Measurements from ENCODE around the gene S100A11. TPM values are rescaled to one million over a fixed set of nuclear protein-coding genes. Genes with fewer than 3 reads are reported as not detected.

The S100A11 gene
- total and polyA plus RNA-seq, 9 of the 15 experiments (the other 6 are each of a cell fraction or from before 2014, with no cell fraction given), result 131 to 808 (median 235) TPM

DNA sequence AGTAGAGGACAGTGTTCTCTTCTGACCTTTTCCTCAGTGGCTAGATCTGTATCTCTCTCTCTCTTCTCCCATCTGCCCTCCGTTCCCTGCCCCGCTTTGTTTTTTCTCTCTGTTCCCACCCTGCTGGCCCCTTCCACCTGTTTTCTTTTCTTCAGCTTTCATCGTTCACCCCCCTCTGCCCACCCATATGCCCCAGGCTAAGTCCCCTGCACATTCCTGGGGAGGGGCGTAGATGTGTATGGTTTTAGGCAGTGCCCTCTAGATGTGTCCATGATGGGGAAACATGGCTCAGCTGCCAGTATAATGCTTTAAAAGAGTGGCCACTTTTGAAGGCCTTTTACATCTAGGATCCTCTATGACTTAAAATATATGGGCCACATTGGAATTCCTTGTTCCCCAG is 13.6 kb downstream of the S100A11 start:
- WGBS (ENCODE audit: insufficient coverage, low coverage, missing lambda C conversion rate), result 7% methylated on average over 2 of the region's 4 CpGs

DNA sequence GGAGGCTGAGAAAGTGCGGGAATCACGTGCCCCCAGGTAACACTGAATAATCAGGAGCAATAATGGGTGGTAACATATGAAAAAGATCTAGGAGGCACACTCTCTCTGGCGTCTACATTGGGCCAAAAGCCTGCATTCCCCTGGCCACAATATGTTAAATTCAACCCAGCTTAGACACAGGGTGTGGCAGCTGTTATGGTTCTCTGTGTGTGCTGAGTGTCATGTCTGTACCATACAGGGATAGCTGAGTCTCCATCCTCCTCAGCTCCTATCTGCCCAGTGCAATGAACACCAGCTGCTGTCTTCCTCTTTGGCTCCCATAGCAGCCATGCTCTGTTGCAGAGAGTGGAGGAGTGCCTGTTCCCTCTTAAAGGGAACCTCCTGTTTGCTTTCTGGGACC is 14.3 kb downstream of the S100A11 start:
- TF ChIP-seq ZNF324 (CRISPR knock-in tag; IDR thresholded peaks at IDR 0.05) (no peak), MED1 (CRISPR knock-in tag; IDR thresholded peaks at IDR 0.05; ENCODE audit: borderline replicate concordance) (no peak), ZFX (CRISPR knock-in tag; IDR thresholded peaks at IDR 0.05) (no peak)
- TF ChIP-seq, protein P1, sequence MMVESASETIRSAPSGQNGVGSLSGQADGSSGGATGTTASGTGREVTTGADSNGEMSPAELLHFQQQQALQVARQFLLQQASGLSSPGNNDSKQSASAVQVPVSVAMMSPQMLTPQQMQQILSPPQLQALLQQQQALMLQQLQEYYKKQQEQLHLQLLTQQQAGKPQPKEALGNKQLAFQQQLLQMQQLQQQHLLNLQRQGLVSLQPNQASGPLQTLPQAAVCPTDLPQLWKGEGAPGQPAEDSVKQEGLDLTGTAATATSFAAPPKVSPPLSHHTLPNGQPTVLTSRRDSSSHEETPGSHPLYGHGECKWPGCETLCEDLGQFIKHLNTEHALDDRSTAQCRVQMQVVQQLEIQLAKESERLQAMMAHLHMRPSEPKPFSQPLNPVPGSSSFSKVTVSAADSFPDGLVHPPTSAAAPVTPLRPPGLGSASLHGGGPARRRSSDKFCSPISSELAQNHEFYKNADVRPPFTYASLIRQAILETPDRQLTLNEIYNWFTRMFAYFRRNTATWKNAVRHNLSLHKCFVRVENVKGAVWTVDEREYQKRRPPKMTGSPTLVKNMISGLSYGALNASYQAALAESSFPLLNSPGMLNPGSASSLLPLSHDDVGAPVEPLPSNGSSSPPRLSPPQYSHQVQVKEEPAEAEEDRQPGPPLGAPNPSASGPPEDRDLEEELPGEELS (CRISPR knock-in tag; IDR thresholded peaks at IDR 0.05; ENCODE audit: borderline replicate concordance), result no peak
- TF ChIP-seq, protein P2, sequence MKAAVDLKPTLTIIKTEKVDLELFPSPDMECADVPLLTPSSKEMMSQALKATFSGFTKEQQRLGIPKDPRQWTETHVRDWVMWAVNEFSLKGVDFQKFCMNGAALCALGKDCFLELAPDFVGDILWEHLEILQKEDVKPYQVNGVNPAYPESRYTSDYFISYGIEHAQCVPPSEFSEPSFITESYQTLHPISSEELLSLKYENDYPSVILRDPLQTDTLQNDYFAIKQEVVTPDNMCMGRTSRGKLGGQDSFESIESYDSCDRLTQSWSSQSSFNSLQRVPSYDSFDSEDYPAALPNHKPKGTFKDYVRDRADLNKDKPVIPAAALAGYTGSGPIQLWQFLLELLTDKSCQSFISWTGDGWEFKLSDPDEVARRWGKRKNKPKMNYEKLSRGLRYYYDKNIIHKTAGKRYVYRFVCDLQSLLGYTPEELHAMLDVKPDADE (conservative IDR thresholded peaks at IDR 0.05; ENCODE audit: control insufficient read depth, low read depth, low read length), result no peak
- no peak for ATAC-seq
- intact Hi-C loops (cut with micrococcal nuclease), result no loop called here

More for the DNA sequence above, 13.6 kb downstream of the S100A11 start:
- H3K9ac ChIP-seq (ENCODE audit: insufficient read depth in 1 of 2, low read depth in 2 of 2, low read length in 2 of 2), result no peak overlapping the region
- H3K36me3 ChIP-seq (ENCODE audit: control insufficient read depth, insufficient read depth, low read length), result no peaks in the 10 kb centered on the region
- BruUV-seq (replicated peaks), result no TSS peak
- no peaks in the 10 kb centered on the region for H4K20me1 ChIP-seq (replicated peaks; ENCODE audit: control insufficient read depth, insufficient read depth, low read length)
- FAIRE-seq, result no peak
- no peak overlapping the region for H3K4me3 ChIP-seq
- no peak for ATAC-seq
- in situ Hi-C loops (cut with MboI), result no loop called here
- H3K4me2 ChIP-seq (ENCODE audit: insufficient read depth, low read length), result no peak overlapping the region
- intact Hi-C loops (cut with micrococcal nuclease), result no loop called here
- H3K4me1 ChIP-seq (replicated peaks in 1 of 2; ENCODE audit: control insufficient read depth in 2 of 2, insufficient read depth in 2 of 2, low read length in 2 of 2), result no peaks in the 10 kb centered on the region
- POLR2A ChIA-PET, result interaction anchor here (0.7 to 1.1 kb wide), 2 partner anchors 11 to 415 kb away, joined by 3 read pairs; no protein-coding TSS in a partner anchor
- peaks cover 34 to 41% of the 10 kb centered on the region in 2 experiments for H3K27me3 ChIP-seq (ENCODE audit: control insufficient read depth in 2 of 2, insufficient read depth in 2 of 2, low read length in 2 of 2)
- no peak for DNase-seq (ENCODE audit: extremely low read depth in 1 of 4, low spot score in 3 of 4)
- no peak overlapping the region for H2AFZ ChIP-seq (ENCODE audit: low read depth, low read length)
- CTCF ChIA-PET (ENCODE audit: low intra/inter-chr PET ratio), result no interaction called here
- no peak overlapping the region for H3K27ac ChIP-seq (ENCODE audit: extremely low read depth, low read depth, low read length)
- H3K9me3 ChIP-seq (replicated peaks; ENCODE audit: control insufficient read depth, insufficient read depth, low read depth, low read length), result no peaks in the 10 kb centered on the region
- H3K9me1 ChIP-seq (ENCODE audit: control insufficient read depth, insufficient read depth, low read length), result no peaks in the 10 kb centered on the region
- TF ChIP-seq HNRNPL (IDR thresholded peaks at IDR 0.05; ENCODE audit: low read depth, low read length) (no peak), HMG20A (CRISPR knock-in tag; conservative IDR thresholded peaks at IDR 0.05) (no peak)
- TF ChIP-seq, protein P3, sequence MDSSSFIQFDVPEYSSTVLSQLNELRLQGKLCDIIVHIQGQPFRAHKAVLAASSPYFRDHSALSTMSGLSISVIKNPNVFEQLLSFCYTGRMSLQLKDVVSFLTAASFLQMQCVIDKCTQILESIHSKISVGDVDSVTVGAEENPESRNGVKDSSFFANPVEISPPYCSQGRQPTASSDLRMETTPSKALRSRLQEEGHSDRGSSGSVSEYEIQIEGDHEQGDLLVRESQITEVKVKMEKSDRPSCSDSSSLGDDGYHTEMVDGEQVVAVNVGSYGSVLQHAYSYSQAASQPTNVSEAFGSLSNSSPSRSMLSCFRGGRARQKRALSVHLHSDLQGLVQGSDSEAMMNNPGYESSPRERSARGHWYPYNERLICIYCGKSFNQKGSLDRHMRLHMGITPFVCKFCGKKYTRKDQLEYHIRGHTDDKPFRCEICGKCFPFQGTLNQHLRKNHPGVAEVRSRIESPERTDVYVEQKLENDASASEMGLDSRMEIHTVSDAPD (CRISPR knock-in tag; IDR thresholded peaks at IDR 0.05), result no peak
- H3K79me2 ChIP-seq (ENCODE audit: control insufficient read depth, insufficient read depth, low read length), result no peaks in the 10 kb centered on the region

More for the DNA sequence above, 14.3 kb downstream of the S100A11 start:
- WGBS (ENCODE audit: insufficient coverage, low coverage, missing lambda C conversion rate), result 0% methylated on average over 3 of the region's 3 CpGs
- no peak for DNase-seq (ENCODE audit: extremely low read depth in 1 of 4, low spot score in 3 of 4)
- H3K9me1 ChIP-seq (ENCODE audit: control insufficient read depth, insufficient read depth, low read length), result no peaks in the 10 kb centered on the region
- no peak overlapping the region for H3K4me2 ChIP-seq (ENCODE audit: insufficient read depth, low read length)
- in situ Hi-C loops (cut with MboI), result no loop called here
- H3K36me3 ChIP-seq (ENCODE audit: control insufficient read depth, insufficient read depth, low read length), result no peaks in the 10 kb centered on the region
- H4K20me1 ChIP-seq (replicated peaks; ENCODE audit: control insufficient read depth, insufficient read depth, low read length), result no peaks in the 10 kb centered on the region
- H3K27me3 ChIP-seq (ENCODE audit: control insufficient read depth in 2 of 2, insufficient read depth in 2 of 2, low read length in 2 of 2), result peaks cover 34 to 41% of the 10 kb centered on the region in 2 experiments
- FAIRE-seq, result no peak
- no peaks in the 10 kb centered on the region for H3K9me3 ChIP-seq (replicated peaks; ENCODE audit: control insufficient read depth, insufficient read depth, low read depth, low read length)
- H3K27ac ChIP-seq (ENCODE audit: extremely low read depth, low read depth, low read length), result no peak overlapping the region
- CTCF ChIA-PET (ENCODE audit: low intra/inter-chr PET ratio), result no interaction called here
- no peak overlapping the region for H2AFZ ChIP-seq (ENCODE audit: low read depth, low read length)
- no peak overlapping the region for H3K4me3 ChIP-seq
- no peaks in the 10 kb centered on the region for H3K79me2 ChIP-seq (ENCODE audit: control insufficient read depth, insufficient read depth, low read length)
- H3K4me1 ChIP-seq (replicated peaks in 1 of 2; ENCODE audit: control insufficient read depth in 2 of 2, insufficient read depth in 2 of 2, low read length in 2 of 2), result no peaks in the 10 kb centered on the region
- POLR2A ChIA-PET, result interaction anchor here (1.1 to 1.8 kb wide), 2 partner anchors 8 to 12 kb away, joined by 3 to 5 read pairs; no protein-coding TSS in a partner anchor
- no peak overlapping the region for H3K9ac ChIP-seq (ENCODE audit: insufficient read depth in 1 of 2, low read depth in 2 of 2, low read length in 2 of 2)
- no TSS peak for BruUV-seq (replicated peaks)
